CD4-positive, CD25-positive, alpha-beta regulatory T cell (primary cell): ENCODE measurements around the gene ACAD11. TPM values are rescaled to one million over a fixed set of nuclear protein-coding genes. Genes with fewer than 3 reads are reported as not detected.

Experiments used
- ATAC-seq, 2 donors: fragments of 150-1000 bp; cut with Tn5 transposase; one replicate each; pipeline ENCODE4 v1.10.0; 2021; ENCODE audit warnings: low read depth in 2 of 2, moderate number of reproducible peaks in 2 of 2, moderate library complexity in 1 of 2
- DNase-seq, 3 donors: peaks; one replicate each; pipeline versions ENCODE4 v3.0.0 to v3.0.0-alpha.2; 2012 to 2022; ENCODE audit warnings: mixed read lengths in 1 of 3
- H3K27ac ChIP-seq: one replicate; pipeline ENCODE4 v1.7.0; 2013; ENCODE audit warnings: mild to moderate bottlenecking, low read length; ENCODE audit not compliant: insufficient read depth, poor library complexity, severe bottlenecking
- H3K27me3 ChIP-seq: one replicate; pipeline ENCODE4 v1.7.0; 2013; ENCODE audit warnings: low read length; ENCODE audit not compliant: control insufficient read depth, insufficient read depth
- H3K36me3 ChIP-seq: one replicate; pipeline ENCODE4 v1.7.0; 2013; ENCODE audit warnings: mild to moderate bottlenecking, low read length, moderate library complexity; ENCODE audit not compliant: control insufficient read depth, insufficient read depth
- H3K4me1 ChIP-seq: 2 replicates; pipeline ENCODE4 v1.7.0; 2013; ENCODE audit warnings: mild to moderate bottlenecking, low read length; ENCODE audit not compliant: insufficient read depth, control insufficient read depth, poor library complexity, severe bottlenecking
- H3K4me3 ChIP-seq: one replicate; pipeline ENCODE4 v1.7.0; 2013; ENCODE audit warnings: low read depth, mild to moderate bottlenecking, low read length, moderate library complexity
- H3K9me3 ChIP-seq, 2 experiments: 1 replicate in 1 of 2; 2 replicates in 1 of 2; pipeline ENCODE4 v1.7.0; 2013; ENCODE audit warnings: low read length in 2 of 2, mild to moderate bottlenecking in 1 of 2, moderate library complexity in 1 of 2; ENCODE audit not compliant: control insufficient read depth in 2 of 2
- H3K27ac Mint-ChIP-seq, 3 donors: one replicate each; pipeline ENCODE4 v1.8.0; 2020 to 2022; ENCODE audit warnings: mild to moderate bottlenecking in 3 of 3, mixed read lengths in 3 of 3, moderate library complexity in 2 of 3
- H3K27me3 Mint-ChIP-seq: one replicate; pipeline ENCODE4 v1.8.0; 2022; ENCODE audit warnings: mild to moderate bottlenecking, mixed read lengths
- H3K36me3 Mint-ChIP-seq: one replicate; pipeline ENCODE4 v1.8.0; 2020; ENCODE audit warnings: mixed read lengths
- H3K4me1 Mint-ChIP-seq, 4 donors: one replicate each; pipeline ENCODE4 v1.8.0; 2020 to 2022; ENCODE audit warnings: mixed read lengths in 4 of 4, mild to moderate bottlenecking in 1 of 4
- H3K4me3 Mint-ChIP-seq, 4 donors: one replicate each; pipeline ENCODE4 v1.8.0; 2020 to 2022; ENCODE audit warnings: mild to moderate bottlenecking in 4 of 4, mixed read lengths in 4 of 4, moderate library complexity in 3 of 4
- H3K9me3 Mint-ChIP-seq, 7 donors: one replicate each; pipeline ENCODE4 v1.8.0; 2020 to 2022; ENCODE audit warnings: mixed read lengths in 7 of 7, mild to moderate bottlenecking in 3 of 7, moderate library complexity in 2 of 7
- polyA plus RNA-seq, 4 donors: library from polyadenylated mRNA; unstranded; fragments of 300-500 nt; fragmentation: Illumina TruSeq; gene quantifications; one replicate each; pipeline ENCODE4 v1.2.3, GENCODE V29; 2021
- total RNA-seq: library from RNA; stranded (reverse); gene quantifications from one replicate; pipeline ENCODE4 v1.2.3, GENCODE V29; 2022

Gene ACAD11
- total and polyA plus RNA-seq, 5 donors from 2014 or later: 2.7 to 27.5 (median 4.7) TPM

DNA sequence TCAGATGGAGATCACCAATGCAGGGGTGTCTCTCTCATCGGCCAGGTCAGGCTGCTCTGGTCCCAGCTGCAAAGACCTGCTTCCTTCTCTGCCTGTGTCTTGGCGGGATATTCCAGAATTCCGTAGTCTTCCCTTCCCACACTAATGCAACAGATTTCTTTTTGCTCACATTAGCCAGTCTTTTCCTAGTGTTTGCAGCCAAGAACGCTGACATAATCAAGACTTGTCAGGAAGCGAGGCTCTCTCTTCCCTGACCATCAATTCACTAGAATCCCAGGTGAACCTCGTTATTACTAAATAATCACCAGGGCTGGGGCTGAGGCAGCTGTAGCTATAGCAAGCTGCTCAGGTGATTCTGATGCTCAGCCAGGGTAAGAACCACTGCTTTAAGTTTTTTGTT lies 105.8 kb downstream of the ACAD11 start:
- peaks cover 35% of the 10 kb centered on the region for H3K36me3 Mint-ChIP-seq

DNA sequence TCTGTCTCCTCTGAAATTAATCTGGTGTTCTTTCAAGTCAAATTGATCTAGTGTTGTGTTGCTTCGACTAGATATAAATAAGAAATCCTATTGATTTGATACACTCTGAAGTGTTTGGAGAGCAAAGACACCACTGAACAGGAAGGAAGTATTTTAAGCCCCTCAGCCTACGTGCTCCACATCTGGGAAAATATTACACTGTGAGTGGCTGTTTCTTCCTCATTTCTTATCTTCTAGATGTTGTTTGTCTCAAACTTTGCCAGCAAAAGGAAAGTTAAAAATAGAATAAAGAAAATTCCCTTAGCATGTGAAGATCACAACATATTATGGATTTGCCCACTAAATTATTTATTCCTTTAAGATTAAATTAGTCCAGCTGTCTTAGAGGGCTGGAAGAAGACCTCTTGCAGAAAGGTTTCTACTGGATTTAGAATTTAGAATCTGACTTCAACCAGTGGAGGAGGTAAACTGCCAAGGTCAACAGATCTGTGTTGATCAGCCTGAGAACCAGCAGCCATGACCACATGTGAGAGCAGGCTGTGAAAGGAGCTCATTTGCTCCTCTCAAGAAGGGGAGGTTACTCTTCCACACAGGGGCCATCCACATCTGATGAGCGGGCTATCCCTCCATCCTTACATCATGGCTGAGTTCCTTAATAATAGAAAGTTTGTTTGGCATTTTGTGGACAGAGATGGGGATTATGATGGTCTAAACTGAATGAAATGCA lies 108.9 kb downstream of the ACAD11 start:
- no peak overlapping the region for H3K27ac ChIP-seq
- Mint-ChIP-seq H3K27me3 (no peaks in the 10 kb centered on the region), H3K9me3 (no peaks in the 10 kb centered on the region), H3K4me3 (no peak overlapping the region), H3K4me1 (peaks cover 4 to 17% (median 12%) of the 10 kb centered on the region in 4 donors), H3K36me3 (peaks cover 13% of the 10 kb centered on the region), H3K27ac (peak overlapping the region in 2 of 3 donors; percentile 29 to 70)
- no peaks in the 10 kb centered on the region for H3K27me3 ChIP-seq
- no peaks in the 10 kb centered on the region for H3K9me3 ChIP-seq
- DNase-seq: no peak
- H3K4me1 ChIP-seq: peaks cover 7% of the 10 kb centered on the region
- H3K4me3 ChIP-seq: no peak overlapping the region
- no peaks in the 10 kb centered on the region for H3K36me3 ChIP-seq
- no peak for ATAC-seq

More for the DNA sequence above, 105.8 kb downstream of the ACAD11 start:
- DNase-seq (no peak), ATAC-seq (no peak)
- H3K9me3 Mint-ChIP-seq: no peaks in the 10 kb centered on the region
- H3K4me1 ChIP-seq: peaks cover 7% of the 10 kb centered on the region
- no peak overlapping the region for H3K27ac Mint-ChIP-seq
- H3K4me3 ChIP-seq: no peak overlapping the region
- H3K36me3 ChIP-seq: no peaks in the 10 kb centered on the region
- H3K27me3 ChIP-seq: no peaks in the 10 kb centered on the region
- H3K27me3 Mint-ChIP-seq: no peaks in the 10 kb centered on the region
- no peaks in the 10 kb centered on the region for H3K9me3 ChIP-seq
- no peak overlapping the region for H3K27ac ChIP-seq
- H3K4me3 Mint-ChIP-seq: no peak overlapping the region
- peaks cover 4 to 17% (median 12%) of the 10 kb centered on the region in 4 donors for H3K4me1 Mint-ChIP-seq

GRCh38 chr3:132549890-132550578 lies 109.6 kb downstream of the ACAD11 start:
- DNase-seq (peak in 1 of 3 donors; percentile 27), ATAC-seq (peak; percentile 50 to 51)
- Histone ChIP-seq H3K4me1 (peaks cover 7% of the 10 kb centered on the region), H3K27me3 (no peaks in the 10 kb centered on the region), H3K27ac (no peak overlapping the region), H3K4me3 (no peak overlapping the region), H3K9me3 (no peaks in the 10 kb centered on the region), H3K36me3 (no peaks in the 10 kb centered on the region)
- Mint-ChIP-seq H3K4me3 (no peak overlapping the region), H3K4me1 (peaks cover 4 to 17% (median 12%) of the 10 kb centered on the region in 4 donors), H3K9me3 (no peaks in the 10 kb centered on the region), H3K27me3 (no peaks in the 10 kb centered on the region), H3K36me3 (peaks cover 10% of the 10 kb centered on the region), H3K27ac (peak overlapping the region; percentile 29 to 82 (median 70))

DNA sequence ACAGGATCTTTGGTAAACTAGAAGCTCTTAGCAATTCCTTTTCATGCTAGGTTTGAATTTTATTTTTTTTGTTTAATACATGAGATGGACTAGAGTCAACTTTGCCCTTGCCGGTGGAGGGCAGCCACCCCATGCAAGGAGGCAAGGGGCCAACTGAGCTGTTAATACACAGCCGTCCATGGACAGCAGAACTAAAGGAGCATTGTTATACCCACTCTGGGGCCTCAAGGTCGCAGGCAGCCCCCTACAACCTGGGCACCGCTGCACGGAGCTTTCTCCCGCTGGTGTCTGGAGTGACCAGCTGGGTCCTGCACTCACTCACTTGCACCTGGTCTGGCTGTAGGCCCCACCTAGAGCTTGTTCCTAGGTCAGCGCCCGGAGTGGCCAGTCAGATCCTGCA lies 110.4 kb downstream of the ACAD11 start:
- H3K9me3 ChIP-seq: no peaks in the 10 kb centered on the region
- DNase-seq (no peak), ATAC-seq (no peak)
- peaks cover 7% of the 10 kb centered on the region for H3K4me1 ChIP-seq
- H3K27ac ChIP-seq: no peak overlapping the region
- Mint-ChIP-seq H3K9me3 (no peaks in the 10 kb centered on the region), H3K36me3 (peaks cover 4% of the 10 kb centered on the region), H3K4me1 (peaks cover 4 to 17% (median 12%) of the 10 kb centered on the region in 4 donors), H3K27me3 (no peaks in the 10 kb centered on the region), H3K27ac (no peak overlapping the region), H3K4me3 (no peak overlapping the region)
- no peaks in the 10 kb centered on the region for H3K27me3 ChIP-seq
- no peak overlapping the region for H3K4me3 ChIP-seq
- H3K36me3 ChIP-seq: no peaks in the 10 kb centered on the region

DNA sequence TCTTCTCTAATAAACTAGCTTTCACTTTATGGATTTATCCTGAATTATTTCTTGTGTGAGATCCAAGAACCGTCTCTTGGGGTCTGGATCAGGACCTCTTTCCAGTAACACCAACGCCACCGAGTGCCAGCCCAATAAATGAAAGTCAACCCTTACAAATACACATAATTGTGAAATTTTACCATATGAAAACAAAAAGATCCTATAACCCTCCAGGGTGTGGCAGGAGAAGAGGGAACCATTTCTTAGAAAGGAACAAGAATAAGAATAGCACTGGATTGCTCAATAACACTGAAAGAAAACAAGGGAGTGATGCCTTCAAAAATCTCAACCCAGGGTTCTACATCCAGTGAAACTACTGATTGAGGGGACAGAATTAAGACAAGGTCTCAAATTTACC lies 114.1 kb downstream of the ACAD11 start:
- Histone ChIP-seq H3K4me1 (peaks cover 2% of the 10 kb centered on the region), H3K27ac (no peak overlapping the region), H3K36me3 (peaks cover 9% of the 10 kb centered on the region), H3K9me3 (no peaks in the 10 kb centered on the region), H3K27me3 (no peaks in the 10 kb centered on the region), H3K4me3 (no peak overlapping the region)
- Mint-ChIP-seq H3K27me3 (no peaks in the 10 kb centered on the region), H3K36me3 (peaks cover 16% of the 10 kb centered on the region), H3K27ac (no peak overlapping the region), H3K9me3 (no peaks in the 10 kb centered on the region), H3K4me1 (peaks cover 9 to 23% (median 14%) of the 10 kb centered on the region in 4 donors), H3K4me3 (no peak overlapping the region)
- DNase-seq (no peak), ATAC-seq (no peak)

GRCh38 chr3:132544130-132544529 lies 115.5 kb downstream of the ACAD11 start:
- H3K9me3 Mint-ChIP-seq: no peaks in the 10 kb centered on the region
- Histone ChIP-seq H3K27me3 (no peaks in the 10 kb centered on the region), H3K36me3 (peaks cover 21% of the 10 kb centered on the region), H3K9me3 (no peaks in the 10 kb centered on the region), H3K4me1 (no peaks in the 10 kb centered on the region), H3K4me3 (no peak overlapping the region), H3K27ac (no peak overlapping the region)
- peaks cover 0 to 14% (median 7%) of the 10 kb centered on the region in 4 donors for H3K4me1 Mint-ChIP-seq
- ATAC-seq (no peak), DNase-seq (no peak)
- H3K4me3 Mint-ChIP-seq: no peak overlapping the region
- H3K36me3 Mint-ChIP-seq: peaks cover 18% of the 10 kb centered on the region
- no peaks in the 10 kb centered on the region for H3K27me3 Mint-ChIP-seq
- no peak overlapping the region for H3K27ac Mint-ChIP-seq

GRCh38 chr3:132543011-132543739 lies 116.4 kb downstream of the ACAD11 start:
- H3K4me3 ChIP-seq: no peak overlapping the region
- no peaks in the 10 kb centered on the region for H3K9me3 Mint-ChIP-seq
- no peak for DNase-seq
- H3K4me1 Mint-ChIP-seq: peaks cover 0 to 14% (median 7%) of the 10 kb centered on the region in 4 donors
- H3K36me3 Mint-ChIP-seq: peaks cover 22% of the 10 kb centered on the region
- H3K27ac Mint-ChIP-seq: peak overlapping the region in 2 of 3 donors; percentile 11 to 73
- no peak overlapping the region for H3K27ac ChIP-seq
- no peaks in the 10 kb centered on the region for H3K9me3 ChIP-seq
- H3K36me3 ChIP-seq: peaks cover 31% of the 10 kb centered on the region
- H3K27me3 Mint-ChIP-seq: no peaks in the 10 kb centered on the region
- H3K4me3 Mint-ChIP-seq: no peak overlapping the region
- H3K4me1 ChIP-seq: no peaks in the 10 kb centered on the region
- ATAC-seq: no peak
- H3K27me3 ChIP-seq: no peaks in the 10 kb centered on the region
